MCF 10A (cell line): Measurements from ENCODE around the gene GRHPR. TPM values are rescaled to one million over a fixed set of nuclear protein-coding genes. Genes with fewer than 3 reads are reported as not detected.
"Not testable (repeated sequence)": the region's sequence is repeated elsewhere in the genome, so short reads cannot be mapped to it uniquely, and the experiment has no call there.

ENCODE experiments used
- BruUV-seq: library from RNA; stranded (reverse); fragments of 400-500 nt; replicated peaks from 2 replicates; lab custom pipeline; 2021; lab: Mats Ljungman, UMichigan
- CTCF ChIA-PET: fragments of 300-600 bp; sonication (Branson Sonifier 250); formaldehyde crosslinking; extraction: SDS; loops from one replicate; lab custom pipeline; 2021; ENCODE audit warnings: antibody characterized with exemption, inconsistent platforms; lab: Yijun Ruan, JAX
- POLR2A ChIA-PET: fragments of 300-600, 350-650 bp; sonication (Branson Sonifier 250); formaldehyde crosslinking; extraction: SDS; loops from one replicate; lab custom pipeline; 2020; ENCODE audit warnings: antibody characterized with exemption, inconsistent platforms; lab: Yijun Ruan, JAX
- DNase-seq: peaks from one replicate; pipeline ENCODE4 v3.0.0-alpha.2; 2018; ENCODE audit not compliant: unreplicated experiment
- H3K27ac Mint-ChIP-seq: one replicate; pipeline ENCODE4 v1.8.0; 2022; ENCODE audit warnings: mild to moderate bottlenecking, low read depth, mixed read lengths; ENCODE audit not compliant: unreplicated experiment
- H3K27me3 Mint-ChIP-seq: one replicate; pipeline ENCODE4 v1.8.0; 2022; ENCODE audit warnings: mixed read lengths; ENCODE audit not compliant: insufficient read depth, unreplicated experiment
- H3K36me3 Mint-ChIP-seq: one replicate; pipeline ENCODE4 v1.8.0; 2022; ENCODE audit warnings: mild to moderate bottlenecking, moderate library complexity, mixed read lengths; ENCODE audit not compliant: insufficient read depth, unreplicated experiment
- H3K4me1 Mint-ChIP-seq: one replicate; pipeline ENCODE4 v1.8.0; 2022; ENCODE audit warnings: mixed read lengths; ENCODE audit not compliant: insufficient read depth, unreplicated experiment
- H3K4me3 Mint-ChIP-seq: one replicate; pipeline ENCODE4 v1.8.0; 2022; ENCODE audit warnings: mild to moderate bottlenecking, moderate library complexity, mixed read lengths; ENCODE audit not compliant: unreplicated experiment
- H3K9me3 Mint-ChIP-seq: one replicate; pipeline ENCODE4 v1.8.0; 2022; ENCODE audit warnings: mixed read lengths; ENCODE audit not compliant: unreplicated experiment
- intact Hi-C: fragments of 100-400 bp; cut with micrococcal nuclease; formaldehyde crosslinking; loops from 2 replicates; pipeline ENCODE4 v1.14.1; 2022
- total RNA-seq: library from RNA; stranded (reverse); gene quantifications from 2 replicates; pipeline ENCODE4 v1.2.3, GENCODE V29; 2022
- TF ChIP-seq, protein P1 (sequence below): fragments of 200-600 bp; IDR thresholded peaks from one replicate; pipeline ENCODE4 v1.8.0; 2022; ENCODE audit warnings: antibody characterized with exemption, mild to moderate bottlenecking; ENCODE audit not compliant: unreplicated experiment

The GRHPR gene
- total RNA-seq, 1 experiment from 2014 or later, result 121 TPM

GRCh38 chr9:37465249-37466036, 42.9 kb downstream of the GRHPR start, which contains the start of gene ZBTB5:
Gene ZBTB5 (minus strand): TSS chr9:37465450. CDS start chr9:37442551, 22,899 bp downstream.
- Mint-ChIP-seq H3K27ac (peak within 1 kb of the TSS; percentile 95), H3K9me3 (no peaks in the 10 kb centered on the region), H3K4me1 (peaks cover 22% of the 10 kb centered on the region), H3K36me3 (peaks cover 9% of the 10 kb centered on the region), H3K27me3 (no peaks in the 10 kb centered on the region), H3K4me3 (peak within 1 kb of the TSS; percentile 92)
- TF ChIP-seq, protein P1, sequence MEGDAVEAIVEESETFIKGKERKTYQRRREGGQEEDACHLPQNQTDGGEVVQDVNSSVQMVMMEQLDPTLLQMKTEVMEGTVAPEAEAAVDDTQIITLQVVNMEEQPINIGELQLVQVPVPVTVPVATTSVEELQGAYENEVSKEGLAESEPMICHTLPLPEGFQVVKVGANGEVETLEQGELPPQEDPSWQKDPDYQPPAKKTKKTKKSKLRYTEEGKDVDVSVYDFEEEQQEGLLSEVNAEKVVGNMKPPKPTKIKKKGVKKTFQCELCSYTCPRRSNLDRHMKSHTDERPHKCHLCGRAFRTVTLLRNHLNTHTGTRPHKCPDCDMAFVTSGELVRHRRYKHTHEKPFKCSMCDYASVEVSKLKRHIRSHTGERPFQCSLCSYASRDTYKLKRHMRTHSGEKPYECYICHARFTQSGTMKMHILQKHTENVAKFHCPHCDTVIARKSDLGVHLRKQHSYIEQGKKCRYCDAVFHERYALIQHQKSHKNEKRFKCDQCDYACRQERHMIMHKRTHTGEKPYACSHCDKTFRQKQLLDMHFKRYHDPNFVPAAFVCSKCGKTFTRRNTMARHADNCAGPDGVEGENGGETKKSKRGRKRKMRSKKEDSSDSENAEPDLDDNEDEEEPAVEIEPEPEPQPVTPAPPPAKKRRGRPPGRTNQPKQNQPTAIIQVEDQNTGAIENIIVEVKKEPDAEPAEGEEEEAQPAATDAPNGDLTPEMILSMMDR, result no peak
- intact Hi-C loops, result no loop called here
- ChIA-PET POLR2A (interaction anchor here (0.6 to 5.5 kb wide), 31 partner anchors 8 to 1069 kb away, joined by 3 to 75 read pairs (median 6); partner anchors contain the start of genes DCAF10, EXOSC3, FBXO10 and GRHPR), CTCF (interaction anchor here (0.9 to 1.4 kb wide), 3 partner anchors 21 to 58 kb away, joined by 3 to 4 read pairs (median 4); no protein-coding TSS in a partner anchor)
- BruUV-seq, result no TSS peak
- peak; percentile 99 for DNase-seq

- peak overlapping the region; percentile 95 for H3K27ac Mint-ChIP-seq
- no peaks in the 10 kb centered on the region for H3K27me3 Mint-ChIP-seq
- POLR2A ChIA-PET, result interaction anchor here (0.6 to 5.5 kb wide), 29 partner anchors 8 to 542 kb away, joined by 3 to 75 read pairs (median 6); partner anchors contain the start of genes DCAF10, EXOSC3, FBXO10 and GRHPR
- peaks cover 6% of the 10 kb centered on the region for H3K36me3 Mint-ChIP-seq
- TF ChIP-seq, protein P1, result no peak
- intact Hi-C loops, result no loop called here
- TSS peak; percentile 90 for BruUV-seq
- peaks cover 24% of the 10 kb centered on the region for H3K4me1 Mint-ChIP-seq
- H3K9me3 Mint-ChIP-seq, result no peaks in the 10 kb centered on the region
- CTCF ChIA-PET, result interaction anchor here (0.7 to 1.4 kb wide), 4 partner anchors 21 to 456 kb away, joined by 3 to 4 read pairs (median 4); no protein-coding TSS in a partner anchor
- peak; percentile 86 for DNase-seq
- peak overlapping the region; percentile 92 for H3K4me3 Mint-ChIP-seq
Observed at GRCh38 chr9:37466037-37466709, 43.7 kb downstream of the GRHPR start.

DNA sequence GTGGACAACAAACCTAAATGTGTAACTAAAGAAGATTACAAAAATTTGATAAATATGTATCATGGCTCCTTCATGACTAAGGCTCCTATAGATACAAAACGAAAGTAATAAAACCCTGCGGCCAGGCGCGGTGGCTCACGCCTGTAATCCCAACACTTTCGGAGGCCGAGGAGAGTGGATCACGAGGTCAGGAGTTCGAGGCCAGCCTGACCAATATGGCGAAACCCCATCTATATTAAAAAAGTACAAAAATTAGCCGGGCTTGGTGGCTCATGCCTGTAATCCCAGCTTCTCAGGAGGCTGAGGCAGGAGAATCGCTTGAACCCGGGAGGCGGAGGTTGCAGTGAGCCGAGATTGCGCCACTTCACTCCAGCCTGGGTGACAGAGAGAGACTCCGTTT, 45.0 kb downstream of the GRHPR start:
- CTCF ChIA-PET, DNase-seq, BruUV-seq, H3K27me3 Mint-ChIP-seq, H3K9me3 Mint-ChIP-seq, intact Hi-C loops, H3K36me3 Mint-ChIP-seq, H3K4me3 Mint-ChIP-seq, H3K27ac Mint-ChIP-seq: not testable (repeated sequence)
- POLR2A ChIA-PET, result interaction anchor here (5.3 kb wide), 1 partner anchor 19 kb away, joined by 75 read pairs; the partner anchor contains the start of gene POLR1E
- peaks cover 30% of the 10 kb centered on the region for H3K4me1 Mint-ChIP-seq

- no peak overlapping the region for H3K27ac Mint-ChIP-seq
- H3K4me3 Mint-ChIP-seq, result no peak overlapping the region
- intact Hi-C loops, result no loop called here
- H3K27me3 Mint-ChIP-seq, result no peaks in the 10 kb centered on the region
- CTCF ChIA-PET, result interaction anchor here (0.8 to 1.0 kb wide), 2 partner anchors 12 to 50 kb away, joined by 3 to 5 read pairs; no protein-coding TSS in a partner anchor
- no peak for DNase-seq
- H3K9me3 Mint-ChIP-seq, result no peaks in the 10 kb centered on the region
- TF ChIP-seq, protein P1, result no peak
- no peaks in the 10 kb centered on the region for H3K36me3 Mint-ChIP-seq
- POLR2A ChIA-PET, result interaction anchor here (0.6 kb wide), 1 partner anchor 17 kb away, joined by 3 read pairs; the partner anchor contains the start of gene POLR1E
- BruUV-seq, result no TSS peak
- H3K4me1 Mint-ChIP-seq, result peaks cover 19% of the 10 kb centered on the region
Observed at GRCh38 chr9:37468620-37469019, 46.1 kb downstream of the GRHPR start.
